MCF 10A (cell line): ENCODE measurements around the gene RBM5. TPM values are rescaled to one million over a fixed set of nuclear protein-coding genes. Genes with fewer than 3 reads are reported as not detected.

ENCODE experiments used
- BruUV-seq: library from RNA; stranded (reverse); fragments of 400-500 nt; replicated peaks from 2 replicates; lab custom pipeline; 2021; lab: Mats Ljungman, UMichigan
- CTCF ChIA-PET: fragments of 300-600 bp; sonication (Branson Sonifier 250); formaldehyde crosslinking; extraction: SDS; loops from one replicate; lab custom pipeline; 2021; ENCODE audit warnings: antibody characterized with exemption, inconsistent platforms; lab: Yijun Ruan, JAX
- POLR2A ChIA-PET: fragments of 300-600, 350-650 bp; sonication (Branson Sonifier 250); formaldehyde crosslinking; extraction: SDS; loops from one replicate; lab custom pipeline; 2020; ENCODE audit warnings: antibody characterized with exemption, inconsistent platforms; lab: Yijun Ruan, JAX
- DNase-seq: peaks from one replicate; pipeline ENCODE4 v3.0.0-alpha.2; 2018; ENCODE audit not compliant: unreplicated experiment
- H3K27ac Mint-ChIP-seq: one replicate; pipeline ENCODE4 v1.8.0; 2022; ENCODE audit warnings: mild to moderate bottlenecking, low read depth, mixed read lengths; ENCODE audit not compliant: unreplicated experiment
- H3K27me3 Mint-ChIP-seq: one replicate; pipeline ENCODE4 v1.8.0; 2022; ENCODE audit warnings: mixed read lengths; ENCODE audit not compliant: insufficient read depth, unreplicated experiment
- H3K36me3 Mint-ChIP-seq: one replicate; pipeline ENCODE4 v1.8.0; 2022; ENCODE audit warnings: mild to moderate bottlenecking, moderate library complexity, mixed read lengths; ENCODE audit not compliant: insufficient read depth, unreplicated experiment
- H3K4me1 Mint-ChIP-seq: one replicate; pipeline ENCODE4 v1.8.0; 2022; ENCODE audit warnings: mixed read lengths; ENCODE audit not compliant: insufficient read depth, unreplicated experiment
- H3K4me3 Mint-ChIP-seq: one replicate; pipeline ENCODE4 v1.8.0; 2022; ENCODE audit warnings: mild to moderate bottlenecking, moderate library complexity, mixed read lengths; ENCODE audit not compliant: unreplicated experiment
- H3K9me3 Mint-ChIP-seq: one replicate; pipeline ENCODE4 v1.8.0; 2022; ENCODE audit warnings: mixed read lengths; ENCODE audit not compliant: unreplicated experiment
- intact Hi-C: fragments of 100-400 bp; cut with micrococcal nuclease; formaldehyde crosslinking; loops from 2 replicates; pipeline ENCODE4 v1.14.1; 2022
- total RNA-seq: library from RNA; stranded (reverse); gene quantifications from 2 replicates; pipeline ENCODE4 v1.2.3, GENCODE V29; 2022
- TF ChIP-seq, protein P1 (sequence below): fragments of 200-600 bp; IDR thresholded peaks from one replicate; pipeline ENCODE4 v1.8.0; 2022; ENCODE audit warnings: antibody characterized with exemption, mild to moderate bottlenecking; ENCODE audit not compliant: unreplicated experiment

Gene RBM5
- total RNA-seq, 1 experiment from 2014 or later = 138 TPM

GRCh38 chr3:50050361-50050760 is 38.4 kb upstream of the RBM5 start:
- H3K4me3 Mint-ChIP-seq = no peak overlapping the region
- BruUV-seq = no TSS peak
- H3K4me1 Mint-ChIP-seq = peaks cover 5% of the 10 kb centered on the region
- TF ChIP-seq, protein P1, sequence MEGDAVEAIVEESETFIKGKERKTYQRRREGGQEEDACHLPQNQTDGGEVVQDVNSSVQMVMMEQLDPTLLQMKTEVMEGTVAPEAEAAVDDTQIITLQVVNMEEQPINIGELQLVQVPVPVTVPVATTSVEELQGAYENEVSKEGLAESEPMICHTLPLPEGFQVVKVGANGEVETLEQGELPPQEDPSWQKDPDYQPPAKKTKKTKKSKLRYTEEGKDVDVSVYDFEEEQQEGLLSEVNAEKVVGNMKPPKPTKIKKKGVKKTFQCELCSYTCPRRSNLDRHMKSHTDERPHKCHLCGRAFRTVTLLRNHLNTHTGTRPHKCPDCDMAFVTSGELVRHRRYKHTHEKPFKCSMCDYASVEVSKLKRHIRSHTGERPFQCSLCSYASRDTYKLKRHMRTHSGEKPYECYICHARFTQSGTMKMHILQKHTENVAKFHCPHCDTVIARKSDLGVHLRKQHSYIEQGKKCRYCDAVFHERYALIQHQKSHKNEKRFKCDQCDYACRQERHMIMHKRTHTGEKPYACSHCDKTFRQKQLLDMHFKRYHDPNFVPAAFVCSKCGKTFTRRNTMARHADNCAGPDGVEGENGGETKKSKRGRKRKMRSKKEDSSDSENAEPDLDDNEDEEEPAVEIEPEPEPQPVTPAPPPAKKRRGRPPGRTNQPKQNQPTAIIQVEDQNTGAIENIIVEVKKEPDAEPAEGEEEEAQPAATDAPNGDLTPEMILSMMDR = no peak
- intact Hi-C loops = no loop called here
- ChIA-PET CTCF (no interaction called here), POLR2A (no interaction called here)
- peaks cover 87% of the 10 kb centered on the region for H3K36me3 Mint-ChIP-seq
- H3K9me3 Mint-ChIP-seq = no peaks in the 10 kb centered on the region
- H3K27ac Mint-ChIP-seq = no peak overlapping the region
- DNase-seq = no peak
- H3K27me3 Mint-ChIP-seq = no peaks in the 10 kb centered on the region

GRCh38 chr3:50057756-50058155 is 31.0 kb upstream of the RBM5 start:
- BruUV-seq = no TSS peak
- Mint-ChIP-seq H3K4me1 (no peaks in the 10 kb centered on the region), H3K4me3 (no peak overlapping the region), H3K36me3 (peaks cover 95% of the 10 kb centered on the region), H3K27ac (no peak overlapping the region), H3K27me3 (no peaks in the 10 kb centered on the region), H3K9me3 (no peaks in the 10 kb centered on the region)
- DNase-seq = no peak
- TF ChIP-seq, protein P1 = no peak
- CTCF ChIA-PET = interaction anchor here (1.3 kb wide), 1 partner anchor 14 kb away, joined by 3 read pairs; no protein-coding TSS in a partner anchor
- POLR2A ChIA-PET = interaction anchor here (0.6 kb wide), 1 partner anchor 109 kb away, joined by 3 read pairs; no protein-coding TSS in a partner anchor
- intact Hi-C loops = no loop called here

DNA sequence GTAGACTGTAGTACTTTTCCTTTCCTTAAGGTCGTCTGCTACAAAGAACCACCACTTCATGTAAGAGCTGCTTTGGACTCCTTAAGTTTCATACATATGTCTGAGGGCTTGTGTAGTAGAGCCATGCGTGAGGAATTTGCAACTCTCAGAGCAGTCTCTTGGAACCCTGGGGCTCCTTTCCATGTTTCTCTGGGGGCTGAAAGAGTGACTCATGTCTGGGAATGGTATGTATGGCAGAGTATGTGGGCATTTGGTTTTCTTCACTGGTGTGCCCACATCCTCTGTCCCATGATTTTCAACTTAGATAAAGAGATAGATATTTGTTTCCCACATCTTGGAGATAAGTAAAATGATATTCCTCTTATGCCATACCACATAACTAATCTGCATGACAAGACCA is 20.6 kb upstream of the RBM5 start:
- Mint-ChIP-seq H3K9me3 (no peaks in the 10 kb centered on the region), H3K27me3 (no peaks in the 10 kb centered on the region), H3K27ac (no peak overlapping the region), H3K4me3 (no peak overlapping the region), H3K4me1 (no peaks in the 10 kb centered on the region), H3K36me3 (peaks cover 91% of the 10 kb centered on the region)
- TF ChIP-seq, protein P1 = no peak
- DNase-seq = no peak
- BruUV-seq = no TSS peak
- ChIA-PET CTCF (no interaction called here), POLR2A (interaction anchor here (1.1 to 3.1 kb wide), 2 partner anchors 12 to 21 kb away, joined by 3 to 9 read pairs; partner anchors contain the start of gene RBM5)
- intact Hi-C loops = no loop called here

DNA sequence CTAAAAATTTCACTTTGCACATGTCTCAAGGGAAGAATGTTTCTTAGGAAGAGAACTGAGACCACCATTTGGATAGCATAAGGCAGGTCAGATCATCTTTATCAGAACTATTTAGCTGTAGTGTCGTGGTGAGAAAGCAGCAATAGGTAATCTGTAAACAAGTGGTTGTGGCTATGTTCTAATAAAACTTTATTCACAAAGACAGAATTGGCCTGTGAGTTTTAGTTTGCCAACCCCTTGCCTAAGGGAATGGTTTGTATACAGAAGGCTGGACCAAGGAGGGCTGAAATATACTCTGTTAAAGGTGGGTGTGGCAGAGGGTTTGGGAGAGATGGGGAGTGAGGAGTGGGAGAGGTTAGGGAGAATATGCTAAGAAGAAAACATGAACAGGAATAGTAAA is 10.6 kb upstream of the RBM5 start:
- no peak overlapping the region for H3K4me3 Mint-ChIP-seq
- H3K9me3 Mint-ChIP-seq = no peaks in the 10 kb centered on the region

More for the DNA sequence above, 10.6 kb upstream of the RBM5 start:
- no TSS peak for BruUV-seq
- intact Hi-C loops = no loop called here
- no peak for DNase-seq
- Mint-ChIP-seq H3K4me1 (no peaks in the 10 kb centered on the region), H3K27ac (no peak overlapping the region), H3K36me3 (peaks cover 50% of the 10 kb centered on the region), H3K27me3 (no peaks in the 10 kb centered on the region)
- TF ChIP-seq, protein P1 = no peak
- ChIA-PET POLR2A (interaction anchor here (0.6 to 1.7 kb wide), 2 partner anchors 9 to 34 kb away, joined by 3 to 4 read pairs; no protein-coding TSS in a partner anchor), CTCF (interaction anchor here (0.5 kb wide), 1 partner anchor 10 kb away, joined by 4 read pairs; no protein-coding TSS in a partner anchor)
